Muscle layer of colon (tissue), 2 donors: ENCODE measurements around the gene SLC35A4.
A peak's percentile ranks its signal among the peaks of the same experiment; 100 is the strongest.
"Not testable (repeated sequence)": the region's sequence is repeated elsewhere in the genome, so short reads cannot be mapped to it uniquely, and the experiment has no call there.

Experiments
- H3K27ac ChIP-seq: one replicate; pipeline ENCODE4 v1.7.0; 2013; ENCODE audit warnings: low read depth, mild to moderate bottlenecking, low read length, moderate library complexity
- H3K27me3 ChIP-seq, 2 donors: one replicate each; pipeline ENCODE4 v1.7.0; 2013; ENCODE audit warnings: low read length in 2 of 2, mild to moderate bottlenecking in 2 of 2; ENCODE audit not compliant: insufficient read depth in 2 of 2, control insufficient read depth in 1 of 2
- H3K36me3 ChIP-seq: one replicate; pipeline ENCODE4 v1.7.0; 2013; ENCODE audit warnings: mild to moderate bottlenecking, low read length; ENCODE audit not compliant: insufficient read depth
- H3K4me1 ChIP-seq: one replicate; pipeline ENCODE4 v1.7.0; 2013; ENCODE audit warnings: mild to moderate bottlenecking, low read length; ENCODE audit not compliant: insufficient read depth
- H3K4me3 ChIP-seq, 2 donors: one replicate each; pipeline ENCODE4 v1.7.0; 2013; ENCODE audit warnings: low read length in 2 of 2, low read depth in 1 of 2, mild to moderate bottlenecking in 1 of 2, moderate library complexity in 1 of 2
- H3K9ac ChIP-seq: one replicate; pipeline ENCODE4 v1.7.0; 2013; ENCODE audit warnings: low read length
- H3K9me3 ChIP-seq: one replicate; pipeline ENCODE4 v1.7.0; 2013; ENCODE audit warnings: mild to moderate bottlenecking, low read length
- donor health status: abdominal sarcoma.
- donor health status: Adenocarcinoma of cecum.

Gene SLC35A4

GRCh38 chr5:140570488-140570887 lies 5.9 kb downstream of the SLC35A4 start:
- no peak overlapping the region for H3K4me3 ChIP-seq
- H3K9me3 ChIP-seq, result no peaks in the 10 kb centered on the region
- no peaks in the 10 kb centered on the region for H3K27me3 ChIP-seq
- no peak overlapping the region for H3K27ac ChIP-seq
- peaks cover 37% of the 10 kb centered on the region for H3K36me3 ChIP-seq
- no peak overlapping the region for H3K9ac ChIP-seq
- H3K4me1 ChIP-seq, result peaks cover 23% of the 10 kb centered on the region

GRCh38 chr5:140571105-140571504 lies 6.5 kb downstream of the SLC35A4 start:
- peaks cover 34% of the 10 kb centered on the region for H3K36me3 ChIP-seq
- peak overlapping the region; percentile 24 for H3K27ac ChIP-seq
- no peak overlapping the region for H3K4me3 ChIP-seq
- H3K4me1 ChIP-seq, result peaks cover 17% of the 10 kb centered on the region
- no peak overlapping the region for H3K9ac ChIP-seq
- H3K27me3 ChIP-seq, result no peaks in the 10 kb centered on the region
- H3K9me3 ChIP-seq, result no peaks in the 10 kb centered on the region

- Histone ChIP-seq H3K4me1 (no peaks in the 10 kb centered on the region), H3K36me3 (peaks cover 9% of the 10 kb centered on the region), H3K9ac (no peak overlapping the region), H3K27me3 (no peaks in the 10 kb centered on the region), H3K9me3 (no peaks in the 10 kb centered on the region), H3K4me3 (no peak overlapping the region), H3K27ac (no peak overlapping the region)
Measured at GRCh38 chr5:140573683-140574082, 9.1 kb downstream of the SLC35A4 start.

- Histone ChIP-seq H3K4me3 (no peak overlapping the region), H3K4me1 (no peaks in the 10 kb centered on the region), H3K36me3 (peaks cover 9% of the 10 kb centered on the region), H3K9me3 (no peaks in the 10 kb centered on the region), H3K27ac (no peak overlapping the region), H3K9ac (no peak overlapping the region), H3K27me3 (no peaks in the 10 kb centered on the region)
Measured at GRCh38 chr5:140574165-140574564, 9.5 kb downstream of the SLC35A4 start.

- Histone ChIP-seq H3K36me3 (peaks cover 5% of the 10 kb centered on the region), H3K4me1 (no peaks in the 10 kb centered on the region), H3K27ac (no peak overlapping the region), H3K27me3 (no peaks in the 10 kb centered on the region), H3K9me3 (no peaks in the 10 kb centered on the region), H3K9ac (no peak overlapping the region), H3K4me3 (no peak overlapping the region)
Measured at GRCh38 chr5:140575309-140575708, 10.7 kb downstream of the SLC35A4 start.

- Histone ChIP-seq H3K27ac (no peak overlapping the region), H3K27me3 (no peaks in the 10 kb centered on the region), H3K4me3 (no peak overlapping the region), H3K4me1 (no peaks in the 10 kb centered on the region), H3K9ac (no peak overlapping the region), H3K9me3 (no peaks in the 10 kb centered on the region), H3K36me3 (no peaks in the 10 kb centered on the region)
Measured at GRCh38 chr5:140576776-140577201, 12.2 kb downstream of the SLC35A4 start.

- H3K9ac ChIP-seq, H3K9me3 ChIP-seq, H3K36me3 ChIP-seq, H3K4me1 ChIP-seq, H3K27ac ChIP-seq, H3K27me3 ChIP-seq, H3K4me3 ChIP-seq: not testable (repeated sequence)
Measured at GRCh38 chr5:140579188-140579747, 14.6 kb downstream of the SLC35A4 start.

- no peaks in the 10 kb centered on the region for H3K36me3 ChIP-seq
- no peaks in the 10 kb centered on the region for H3K9me3 ChIP-seq
- no peak overlapping the region for H3K4me3 ChIP-seq
- no peak overlapping the region for H3K9ac ChIP-seq
- H3K27ac ChIP-seq, result no peak overlapping the region
- no peaks in the 10 kb centered on the region for H3K27me3 ChIP-seq
- no peaks in the 10 kb centered on the region for H3K4me1 ChIP-seq
Measured at GRCh38 chr5:140587495-140587894, 22.9 kb downstream of the SLC35A4 start.

GRCh38 chr5:140588311-140589070 lies 23.9 kb downstream of the SLC35A4 start:
- Histone ChIP-seq H3K27ac (no peak overlapping the region), H3K9ac (no peak overlapping the region), H3K27me3 (no peaks in the 10 kb centered on the region), H3K9me3 (no peaks in the 10 kb centered on the region), H3K36me3 (no peaks in the 10 kb centered on the region), H3K4me3 (no peak overlapping the region), H3K4me1 (no peaks in the 10 kb centered on the region)

GRCh38 chr5:140590861-140591260 lies 26.2 kb downstream of the SLC35A4 start:
- Histone ChIP-seq H3K27ac (no peak overlapping the region), H3K9ac (no peak overlapping the region), H3K4me3 (no peak overlapping the region), H3K36me3 (no peaks in the 10 kb centered on the region), H3K9me3 (no peaks in the 10 kb centered on the region), H3K27me3 (no peaks in the 10 kb centered on the region), H3K4me1 (no peaks in the 10 kb centered on the region)

- Histone ChIP-seq H3K9ac (no peak overlapping the region), H3K36me3 (no peaks in the 10 kb centered on the region), H3K4me1 (no peaks in the 10 kb centered on the region), H3K27ac (no peak overlapping the region), H3K27me3 (no peaks in the 10 kb centered on the region), H3K4me3 (no peak overlapping the region), H3K9me3 (no peaks in the 10 kb centered on the region)
Measured at GRCh38 chr5:140591747-140592372, 27.2 kb downstream of the SLC35A4 start.
